ENCODE measurements around the gene CPEB1.
"Not testable (repeated sequence)": the region's sequence is repeated elsewhere in the genome, so short reads cannot be mapped to it uniquely, and the experiment has no call there.

CPEB1 gene

GRCh38 chr15:82649226-82649999 lies 2.2 kb upstream of the CPEB1 start:
- DNase-seq (ENCODE audit: low read depth in 2 of 2, low spot score in 1 of 2) = no peak

- no peak for DNase-seq (ENCODE audit: low read depth in 2 of 2, low spot score in 1 of 2)
Observed at GRCh38 chr15:82648257-82649103, 1.3 kb upstream of the CPEB1 start.

- peak in 1 of 2 donors; percentile 24 for DNase-seq (ENCODE audit: low read depth in 2 of 2, low spot score in 1 of 2)
Observed at GRCh38 chr15:82647835-82648256, 683 bp upstream of the CPEB1 start.

- no peak for DNase-seq (ENCODE audit: low read depth in 2 of 2, low spot score in 1 of 2)
Observed at GRCh38 chr15:82646250-82647044, 716 bp downstream of the CPEB1 start.

- DNase-seq (ENCODE audit: low read depth in 2 of 2, low spot score in 1 of 2) = not testable (repeated sequence)
Observed at GRCh38 chr15:82644967-82645852, 2.0 kb downstream of the CPEB1 start.

GRCh38 chr15:82643992-82644391 lies 3.2 kb downstream of the CPEB1 start:
- no peak for DNase-seq (ENCODE audit: low read depth in 2 of 2, low spot score in 1 of 2)

GRCh38 chr15:82642656-82643055 lies 4.5 kb downstream of the CPEB1 start:
- DNase-seq (ENCODE audit: low read depth in 2 of 2, low spot score in 1 of 2) = no peak

GRCh38 chr15:82641129-82641798 lies 5.9 kb downstream of the CPEB1 start:
- no peak for DNase-seq (ENCODE audit: low read depth in 2 of 2, low spot score in 1 of 2)

- DNase-seq (ENCODE audit: low read depth in 2 of 2, low spot score in 1 of 2) = no peak
Observed at GRCh38 chr15:82640672-82641071, 6.5 kb downstream of the CPEB1 start.

GRCh38 chr15:82635798-82636197 lies 11.4 kb downstream of the CPEB1 start:
- no peak for DNase-seq (ENCODE audit: low read depth in 2 of 2, low spot score in 1 of 2)

- no peak for DNase-seq (ENCODE audit: low read depth in 2 of 2, low spot score in 1 of 2)
Observed at GRCh38 chr15:82630033-82630432, 17.1 kb downstream of the CPEB1 start.

GRCh38 chr15:82625136-82625535 lies 22.0 kb downstream of the CPEB1 start:
- DNase-seq (ENCODE audit: low read depth in 2 of 2, low spot score in 1 of 2) = no peak

GRCh38 chr15:82624438-82624837 lies 22.7 kb downstream of the CPEB1 start:
- DNase-seq (ENCODE audit: low read depth in 2 of 2, low spot score in 1 of 2) = no peak

- DNase-seq (ENCODE audit: low read depth in 2 of 2, low spot score in 1 of 2) = no peak
Observed at GRCh38 chr15:82624008-82624407, 23.2 kb downstream of the CPEB1 start.

GRCh38 chr15:82621970-82622369 lies 25.2 kb downstream of the CPEB1 start:
- DNase-seq (ENCODE audit: low read depth in 2 of 2, low spot score in 1 of 2) = no peak

- DNase-seq (ENCODE audit: low read depth in 2 of 2, low spot score in 1 of 2) = no peak
Observed at GRCh38 chr15:82613747-82614146, 33.4 kb downstream of the CPEB1 start.

- DNase-seq (ENCODE audit: low read depth in 2 of 2, low spot score in 1 of 2) = no peak
Observed at GRCh38 chr15:82611348-82611747, 35.8 kb downstream of the CPEB1 start.

GRCh38 chr15:82602195-82602594 lies 45.0 kb downstream of the CPEB1 start:
- no peak for DNase-seq (ENCODE audit: low read depth in 2 of 2, low spot score in 1 of 2)

GRCh38 chr15:82599862-82600261 lies 47.3 kb downstream of the CPEB1 start:
- no peak for DNase-seq (ENCODE audit: low read depth in 2 of 2, low spot score in 1 of 2)

GRCh38 chr15:82597815-82598214 lies 49.3 kb downstream of the CPEB1 start:
- DNase-seq (ENCODE audit: low read depth in 2 of 2, low spot score in 1 of 2) = no peak
